Nucleus accumbens (tissue), 56 donors: ENCODE results near the gene KRTAP9-6.

Experiments used
- DNase-seq, 56 donors: peaks; one replicate each; lab custom pipeline; 2025; lab: John Stamatoyannopoulos, UW

KRTAP9-6 gene

GRCh38 chr17:41315204-41315794 is 50.1 kb downstream of the KRTAP9-6 start, which contains the start of gene KRTAP17-1:
Gene KRTAP17-1 (minus strand): TSS chr17:41315710. CDS start chr17:41315650, 60 bp downstream.
- DNase-seq, result no peak
